KBM-7 (cell line): ENCODE data around the gene CTAGE4.
"Not testable (repeated sequence)": the region's sequence is repeated elsewhere in the genome, so short reads cannot be mapped to it uniquely, and the experiment has no call there.

Experiments used
- DNase-seq: peaks from one replicate; pipeline ENCODE4 v3.0.0-alpha.2; 2015
- in situ Hi-C: fragments of 300-500 bp; cut with MboI; formaldehyde crosslinking; loops from 2 replicates; pipeline ENCODE4 v1.14.3; 2020; ENCODE audit warnings: low sequenced_read_pairs, low pct_unique_long_range_greater_than_20kb, mixed read lengths

CTAGE4 gene, protein sequence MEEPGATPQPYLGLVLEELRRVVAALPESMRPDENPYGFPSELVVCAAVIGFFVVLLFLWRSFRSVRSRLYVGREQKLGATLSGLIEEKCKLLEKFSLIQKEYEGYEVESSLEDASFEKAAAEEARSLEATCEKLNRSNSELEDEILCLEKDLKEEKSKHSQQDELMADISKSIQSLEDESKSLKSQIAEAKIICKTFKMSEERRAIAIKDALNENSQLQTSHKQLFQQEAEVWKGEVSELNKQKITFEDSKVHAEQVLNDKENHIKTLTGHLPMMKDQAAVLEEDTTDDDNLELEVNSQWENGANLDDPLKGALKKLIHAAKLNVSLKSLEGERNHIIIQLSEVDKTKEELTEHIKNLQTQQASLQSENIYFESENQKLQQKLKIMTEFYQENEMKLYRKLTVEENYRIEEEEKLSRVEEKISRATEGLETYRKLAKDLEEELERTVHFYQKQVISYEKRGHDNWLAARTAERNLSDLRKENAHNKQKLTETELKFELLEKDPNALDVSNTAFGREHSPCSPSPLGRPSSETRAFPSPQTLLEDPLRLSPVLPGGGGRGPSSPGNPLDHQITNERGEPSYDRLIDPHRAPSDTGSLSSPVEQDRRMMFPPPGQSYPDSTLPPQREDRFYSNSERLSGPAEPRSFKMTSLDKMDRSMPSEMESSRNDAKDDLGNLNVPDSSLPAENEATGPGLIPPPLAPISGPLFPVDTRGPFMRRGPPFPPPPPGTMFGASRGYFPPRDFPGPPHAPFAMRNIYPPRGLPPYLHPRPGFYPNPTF

DNA sequence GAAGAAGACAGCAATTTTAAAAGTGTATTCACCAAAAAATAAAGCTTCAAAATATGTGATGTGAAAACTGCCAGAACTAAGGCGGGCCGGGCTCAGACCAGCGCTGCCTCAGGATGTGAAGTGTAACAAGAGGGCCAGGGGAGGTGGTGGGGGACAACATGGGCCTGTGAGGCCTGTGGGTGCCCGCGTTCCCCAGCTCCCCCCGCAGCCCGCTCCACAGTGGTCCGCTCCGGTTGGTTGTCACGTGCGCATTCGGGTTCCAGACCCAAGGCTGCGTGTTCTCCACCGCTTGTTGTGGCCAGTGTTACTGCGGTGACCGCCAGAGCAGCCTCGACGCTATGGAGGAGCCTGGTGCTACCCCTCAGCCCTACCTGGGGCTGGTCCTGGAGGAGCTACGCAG lies at the start of gene CTAGE4:
Gene CTAGE4, plus strand, starts transcription at position 301 of the 400 bp plus-strand sequence. Its CDS starts 38 bp downstream, at position 339.
- DNase-seq, in situ Hi-C loops: not testable (repeated sequence)

DNA sequence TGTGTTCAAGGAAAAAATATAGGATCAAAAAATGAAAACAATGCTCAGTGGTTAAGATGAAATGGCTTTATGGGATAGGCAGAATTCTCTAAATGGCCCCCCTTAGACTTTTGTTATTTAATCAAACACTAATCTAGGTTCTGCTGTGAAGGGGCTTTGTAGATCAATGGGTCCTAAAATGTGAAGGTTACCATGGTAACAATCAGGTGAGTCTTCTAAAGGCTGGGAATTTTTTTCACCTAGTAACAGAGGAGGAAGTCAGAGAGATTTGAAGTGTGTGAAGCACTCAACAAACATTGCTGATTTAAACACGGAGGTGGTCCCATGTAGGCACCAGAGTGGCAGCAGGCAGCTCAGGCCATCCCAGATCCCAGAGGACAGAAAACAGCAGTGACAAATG lies 49.1 kb upstream of the CTAGE4 start:
- DNase-seq: no peak
- in situ Hi-C loops: no loop called here

DNA sequence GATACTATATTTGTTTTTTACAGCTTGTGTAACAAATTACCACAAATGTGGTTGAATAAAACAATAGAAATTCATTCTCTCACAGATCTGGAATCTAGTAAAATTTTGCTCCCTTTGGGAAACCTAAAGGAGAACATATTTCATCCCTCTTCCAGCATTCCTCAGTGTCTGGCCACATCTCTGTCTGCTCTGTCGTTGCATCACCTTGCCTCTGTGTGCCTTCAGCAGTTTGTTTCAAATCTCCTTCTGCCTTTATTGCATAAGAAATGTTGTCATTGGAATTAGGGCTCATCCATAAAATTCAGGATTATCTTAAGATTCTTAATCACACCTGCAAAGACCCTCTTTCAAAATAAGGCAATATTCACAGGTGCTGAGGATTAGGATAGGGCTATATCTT lies 45.8 kb upstream of the CTAGE4 start:
- in situ Hi-C loops: no loop called here
- DNase-seq: no peak

DNA sequence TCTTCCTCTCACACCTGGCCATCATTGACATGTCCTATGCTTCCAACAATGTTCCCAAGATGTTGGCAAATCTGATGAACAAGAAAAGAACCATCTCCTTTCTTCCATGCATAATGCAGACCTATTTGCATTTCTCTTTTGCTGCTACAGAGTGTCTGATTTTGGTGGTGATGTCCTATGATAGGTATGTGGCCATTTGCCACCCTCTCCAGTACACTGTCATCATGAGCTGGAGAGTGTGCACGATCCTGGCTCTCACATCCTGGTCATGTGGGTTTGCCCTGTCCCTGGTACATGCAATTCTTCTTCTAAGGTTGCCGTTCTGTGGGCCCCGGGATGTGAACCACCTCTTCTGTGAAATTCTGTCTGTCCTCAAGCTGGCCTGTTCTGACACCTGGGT lies 41.1 kb upstream of the CTAGE4 start:
- in situ Hi-C loops: no loop called here
- DNase-seq: no peak

DNA sequence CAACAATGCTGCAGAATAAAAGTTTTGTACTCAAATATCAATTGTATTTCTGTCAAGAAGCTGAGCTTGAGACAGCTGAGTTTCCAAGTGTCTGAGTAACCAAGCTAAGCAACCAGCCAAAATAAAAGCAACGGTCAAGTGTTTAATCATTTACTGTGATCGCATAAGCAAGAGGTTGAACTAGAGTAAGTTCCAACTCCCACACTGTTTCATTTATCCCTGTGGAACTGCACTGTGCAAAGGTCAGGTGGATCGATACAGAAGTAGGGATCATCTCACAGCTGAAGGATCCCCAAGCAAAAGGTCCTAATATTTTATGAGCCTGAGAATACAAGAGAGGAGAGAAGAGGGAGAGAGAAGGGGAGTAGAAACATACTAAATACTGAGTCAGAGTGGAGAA lies 38.8 kb upstream of the CTAGE4 start:
- in situ Hi-C loops: no loop called here

DNA sequence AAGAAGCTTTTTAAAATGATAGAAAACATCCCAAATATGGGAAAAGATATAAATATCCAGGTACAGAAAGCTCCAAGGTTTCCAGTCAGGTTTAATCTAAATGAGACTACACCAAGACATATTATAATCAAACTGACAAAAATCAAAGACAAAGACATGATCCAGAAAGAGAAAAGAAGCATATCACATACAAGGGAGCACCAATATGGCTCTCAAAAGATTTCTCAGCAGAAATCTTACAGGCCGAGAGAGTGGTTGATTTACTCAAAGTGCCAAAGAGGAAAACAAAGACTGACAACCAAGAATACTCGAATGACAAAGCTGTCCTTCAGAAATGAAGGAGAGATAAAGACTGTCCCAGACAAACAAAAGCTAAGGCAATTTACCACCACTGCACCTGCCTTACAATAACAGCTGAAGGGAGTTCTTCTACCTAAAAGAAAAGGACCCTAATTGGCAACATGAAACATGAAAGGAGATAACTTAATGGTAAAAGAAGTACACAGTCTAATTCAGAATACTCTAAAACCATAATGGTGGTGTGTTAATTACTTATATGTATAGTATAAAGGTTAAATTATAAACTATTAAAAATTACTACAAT lies 34.9 kb upstream of the CTAGE4 start:
- no peak for DNase-seq
- in situ Hi-C loops: no loop called here

More for the DNA sequence above, 38.8 kb upstream of the CTAGE4 start:
- DNase-seq: no peak

DNA sequence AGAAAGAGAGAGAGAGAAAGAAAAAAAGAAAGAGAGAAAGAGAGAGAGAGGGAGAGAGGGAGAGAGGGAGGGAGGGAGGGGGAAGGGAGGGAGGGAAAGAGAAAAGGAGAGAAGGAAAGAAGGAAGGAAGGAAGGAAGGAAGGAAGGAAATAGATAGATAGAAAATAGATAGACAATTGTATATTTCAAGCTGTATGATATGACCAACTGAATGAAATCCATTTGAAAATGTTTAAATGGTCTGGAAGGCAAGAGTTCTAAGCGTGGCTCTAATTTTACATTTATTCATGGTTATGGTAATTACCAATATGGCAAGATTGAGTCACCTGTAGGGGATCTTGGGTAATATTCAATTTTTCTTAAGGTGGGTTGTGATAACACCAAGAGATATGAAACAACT lies 24.4 kb upstream of the CTAGE4 start:
- in situ Hi-C loops: no loop called here
- no peak for DNase-seq

DNA sequence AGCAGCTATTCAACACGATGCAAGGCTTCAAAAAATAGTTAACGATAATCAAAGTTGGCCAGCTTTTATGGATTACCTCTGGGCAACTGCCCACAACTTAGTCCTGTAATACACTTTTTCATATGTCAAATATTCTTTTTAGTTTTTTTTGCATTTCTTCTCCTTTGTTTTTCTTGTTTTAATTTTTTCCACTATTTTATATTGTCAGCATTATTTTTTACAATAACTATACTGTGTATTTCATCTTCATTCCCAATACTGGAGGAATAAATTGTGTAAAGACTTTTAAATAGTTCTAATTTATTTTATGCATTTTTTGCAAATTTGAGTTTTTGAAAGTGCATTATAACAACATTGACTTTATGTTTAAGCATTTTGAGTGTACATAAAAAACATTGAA lies 18.5 kb upstream of the CTAGE4 start:
- in situ Hi-C loops: no loop called here
- DNase-seq: no peak

DNA sequence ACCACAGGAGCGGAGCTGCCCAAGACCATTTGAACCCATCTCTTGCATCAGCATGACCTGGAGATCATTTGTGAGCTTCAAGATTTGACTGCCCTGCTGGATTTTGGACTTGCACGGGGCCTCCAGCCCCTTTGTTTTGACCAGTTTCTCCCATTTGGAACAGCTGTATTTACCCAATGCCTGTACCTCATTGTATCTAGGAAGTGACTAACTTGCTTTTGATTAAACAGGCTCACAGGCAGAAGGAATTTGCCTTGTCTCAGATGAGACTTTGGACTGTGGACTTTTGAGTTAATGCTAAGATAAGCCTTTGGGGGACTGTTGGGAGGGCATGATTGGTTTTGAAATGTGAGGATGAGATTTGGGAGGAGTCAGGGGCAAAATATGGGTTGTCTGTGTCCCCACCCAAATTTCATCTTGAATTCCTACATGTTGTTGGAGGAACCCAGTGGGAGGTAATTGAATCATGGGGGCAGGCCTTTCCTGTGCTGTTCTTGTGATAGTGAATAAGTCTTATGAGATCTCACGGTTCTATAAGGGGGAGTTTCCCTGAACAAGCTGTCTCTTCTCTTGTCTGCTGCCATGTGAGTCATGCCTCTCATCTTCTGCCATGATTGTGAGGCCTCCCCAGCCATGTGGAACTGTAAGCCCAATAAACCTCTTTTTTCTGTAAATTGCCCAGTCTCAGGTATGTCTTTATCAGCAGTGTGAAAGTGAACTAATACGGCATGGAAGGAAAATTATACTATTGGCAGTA lies 11.5 kb upstream of the CTAGE4 start:
- in situ Hi-C loops: not testable (repeated sequence)

DNA sequence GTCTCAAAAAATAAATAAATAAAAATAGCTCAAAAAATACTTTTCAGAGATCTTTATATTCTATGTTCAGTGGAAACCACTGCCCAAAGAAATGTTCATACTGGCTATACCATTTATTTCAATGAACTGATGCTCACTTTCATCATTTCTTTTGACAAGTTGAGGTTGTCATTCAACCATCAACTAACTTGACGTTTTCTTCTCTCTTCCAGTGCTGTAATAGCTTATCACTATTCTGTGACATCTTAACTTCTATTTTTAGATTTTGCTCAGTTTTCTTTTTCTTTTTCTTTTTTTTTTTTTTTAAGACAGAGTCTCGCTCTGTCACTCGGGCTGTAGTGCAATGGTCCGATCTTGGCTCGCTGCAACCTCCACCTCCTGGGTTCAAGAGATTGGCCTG lies 8.7 kb upstream of the CTAGE4 start:
- in situ Hi-C loops: no loop called here
- no peak for DNase-seq

More for the DNA sequence above, 11.5 kb upstream of the CTAGE4 start:
- DNase-seq: not testable (repeated sequence)

DNA sequence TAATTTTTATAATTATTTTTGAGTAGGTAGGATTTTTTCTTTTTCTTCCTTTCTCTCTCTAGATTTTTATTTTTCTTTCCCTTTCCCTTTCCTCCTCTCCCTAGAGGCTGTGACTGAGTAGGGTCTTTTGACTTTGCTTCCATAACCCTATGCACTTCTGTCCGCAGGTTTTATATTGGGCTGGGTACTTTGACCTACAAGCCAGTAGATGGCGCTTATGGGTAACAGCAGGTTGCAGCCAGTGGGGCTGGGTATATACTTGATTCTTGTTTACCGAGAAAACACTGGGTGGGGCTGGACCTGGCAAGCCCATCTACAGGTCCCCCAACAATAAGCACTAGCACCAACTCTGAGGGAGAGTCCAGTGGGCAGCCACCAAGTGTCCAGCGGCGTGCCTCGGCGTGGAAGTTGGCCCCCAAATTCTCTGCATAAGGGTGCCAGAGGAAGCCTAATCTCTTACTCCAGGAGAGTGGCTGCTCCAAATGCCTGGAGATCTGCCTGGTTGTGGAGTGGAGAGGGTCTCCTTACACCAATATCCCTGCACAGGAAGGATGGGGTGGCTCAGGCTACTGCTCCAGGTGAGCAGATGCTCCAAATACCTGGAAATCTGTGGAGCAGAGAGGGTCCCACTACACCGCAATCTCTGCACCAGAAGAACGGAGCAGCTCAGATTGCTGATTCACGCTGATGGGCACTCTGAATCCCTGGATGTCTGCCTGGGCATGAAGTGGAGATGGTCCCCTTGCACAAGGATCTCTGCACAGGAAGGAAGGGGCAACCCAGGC lies 4.7 kb upstream of the CTAGE4 start:
- in situ Hi-C loops: not testable (repeated sequence)
- peak; percentile 9 for DNase-seq

DNA sequence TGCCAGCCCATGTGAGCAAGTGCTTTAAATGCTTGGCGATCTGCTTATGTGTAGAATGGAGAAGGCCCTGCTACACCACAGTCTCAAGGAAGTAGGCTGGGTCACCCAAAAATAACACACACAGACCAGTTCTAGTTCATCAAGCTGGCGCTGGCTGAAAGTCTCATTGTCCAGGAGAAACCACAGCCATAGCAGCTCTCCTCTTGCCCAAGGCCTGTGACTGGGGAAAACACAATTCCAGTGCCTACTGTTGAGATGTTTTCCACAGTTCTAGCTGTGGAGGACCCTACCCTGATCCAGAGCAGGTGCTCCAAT lies 4.1 kb upstream of the CTAGE4 start:
- DNase-seq, in situ Hi-C loops: not testable (repeated sequence)

DNA sequence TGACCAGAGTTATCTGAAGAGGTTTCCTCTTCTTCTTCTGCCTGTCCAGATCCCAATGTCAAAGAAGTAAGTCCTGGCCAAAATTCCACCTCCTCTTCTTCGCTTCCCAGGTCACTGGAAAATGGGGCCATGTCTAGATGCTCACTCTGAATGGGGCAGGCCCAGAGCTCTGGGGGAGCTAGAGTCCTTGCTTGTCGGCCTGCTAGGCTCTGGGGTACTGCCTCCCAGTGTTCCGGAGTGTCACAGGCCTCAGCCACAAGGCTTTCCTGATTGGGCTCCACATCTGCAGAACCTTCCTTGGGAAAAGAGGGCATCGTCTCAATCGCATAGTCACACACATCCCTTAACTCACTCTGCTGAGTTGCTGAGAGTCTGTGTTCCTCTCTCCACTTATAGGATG lies 4.6 kb downstream of the CTAGE4 start:
- DNase-seq, in situ Hi-C loops: not testable (repeated sequence)

DNA sequence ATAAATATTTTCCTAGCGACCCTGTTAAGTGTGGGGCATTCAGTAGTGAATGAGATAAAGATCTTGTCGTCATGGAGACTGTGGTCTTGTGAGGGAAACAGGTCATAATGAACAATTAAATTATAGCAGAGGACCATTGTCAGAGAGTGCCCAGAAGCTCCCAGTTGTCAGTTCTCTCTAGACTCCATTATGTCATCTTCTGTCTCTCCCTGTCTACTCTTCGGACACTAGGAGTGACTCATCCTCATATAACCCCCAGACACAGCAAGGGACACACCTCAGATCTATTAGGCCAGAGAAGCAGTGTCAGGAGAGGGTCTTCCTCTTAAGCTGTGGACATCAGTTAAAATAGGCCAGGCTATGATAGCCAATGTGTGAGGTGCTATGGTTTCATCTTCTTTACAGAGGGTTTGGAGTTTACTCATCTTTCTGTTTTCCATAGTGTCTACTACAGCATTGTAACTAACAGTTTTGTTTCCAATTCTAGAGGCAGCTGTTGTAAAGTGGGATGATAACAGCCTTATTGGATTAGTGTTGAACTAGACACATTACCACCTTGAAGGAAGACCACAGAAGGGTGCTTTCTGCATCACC lies 5.4 kb downstream of the CTAGE4 start:
- in situ Hi-C loops, DNase-seq: not testable (repeated sequence)

DNA sequence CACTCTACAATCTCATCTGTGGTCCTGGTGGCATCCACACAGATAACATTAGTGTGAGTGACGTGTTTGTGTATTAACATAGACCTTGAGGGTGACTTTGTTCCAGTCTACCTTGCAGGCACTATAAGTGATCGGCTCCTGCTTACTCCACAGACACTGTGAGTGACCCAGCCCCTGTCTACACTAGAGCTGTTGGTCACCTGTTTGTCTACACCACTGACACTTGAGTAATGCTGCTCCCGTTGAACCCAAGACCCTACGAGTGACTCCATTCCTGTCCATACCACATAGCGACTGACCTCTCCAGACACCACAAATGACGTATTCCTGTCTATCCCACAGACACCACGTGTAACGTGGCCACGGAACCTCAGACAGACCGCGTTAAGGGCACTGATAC lies 10.5 kb downstream of the CTAGE4 start:
- in situ Hi-C loops: not testable (repeated sequence)

DNA sequence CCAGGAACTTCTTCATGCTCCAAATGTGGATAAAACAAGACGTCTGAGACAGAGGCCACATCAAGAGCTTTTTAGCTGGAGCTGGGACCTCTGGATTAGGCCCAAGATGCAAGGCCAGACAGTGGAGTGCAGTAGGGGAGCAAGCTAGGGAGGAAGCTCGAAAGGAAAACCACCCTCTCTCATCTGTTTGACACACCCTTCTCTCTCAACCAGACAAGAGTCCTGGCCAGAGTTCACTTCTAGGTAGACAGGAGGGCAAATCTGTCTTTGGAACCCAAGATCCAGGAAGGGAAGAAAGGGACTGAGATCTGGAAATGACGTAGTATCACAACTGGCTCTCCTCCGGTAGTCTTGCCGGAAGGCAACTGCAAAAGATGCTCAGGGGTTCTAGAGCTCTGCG lies 11.2 kb downstream of the CTAGE4 start:
- DNase-seq, in situ Hi-C loops: not testable (repeated sequence)

More for the DNA sequence above, 10.5 kb downstream of the CTAGE4 start:
- DNase-seq: not testable (repeated sequence)

DNA sequence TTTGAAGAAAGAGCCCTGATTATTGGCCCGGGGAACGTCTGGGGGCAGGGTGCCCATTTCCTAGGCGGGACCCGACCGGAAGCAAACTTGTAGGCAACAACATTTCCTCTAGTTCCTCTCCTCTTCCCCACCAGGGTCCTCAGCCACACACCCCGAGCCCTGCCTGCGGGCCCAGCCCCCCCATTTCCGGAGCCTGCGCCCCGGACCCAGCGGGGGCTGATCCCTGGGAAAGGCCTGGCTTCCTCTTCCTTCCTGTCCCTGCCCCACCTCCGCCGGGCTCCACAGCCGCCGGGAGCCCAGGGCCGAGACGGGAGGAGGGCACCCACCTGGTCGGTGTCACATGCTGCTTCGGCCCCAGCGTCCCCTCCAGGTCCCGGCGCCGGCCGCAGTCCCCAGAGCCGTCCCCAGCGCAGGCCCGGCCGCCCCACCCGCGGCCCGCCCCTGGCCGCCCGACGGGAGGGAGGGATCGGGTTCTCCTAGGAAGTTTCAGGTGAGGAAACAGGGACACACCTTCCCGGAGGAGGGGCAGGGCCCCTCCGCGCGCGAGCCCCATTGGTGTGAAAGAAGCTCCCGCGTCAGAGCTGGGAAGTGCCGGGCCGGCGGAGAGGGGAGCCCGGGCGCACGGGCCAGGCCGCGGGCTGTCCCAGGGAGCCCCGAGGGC lies 12.1 kb downstream of the CTAGE4 start, which contains the start of gene ARHGEF35:
Gene ARHGEF35, minus strand, starts transcription at position 622 of the 661 bp plus-strand sequence. CDS start 7,450 bp downstream, outside the sequence.
- DNase-seq, in situ Hi-C loops: not testable (repeated sequence)
